A204.1 (cell line): ENCODE data around the gene GAP43.

Source experiments
- FAIRE-seq: peaks from 2 replicates; lab custom pipeline; 2012; peaks lifted over from hg19 to GRCh38; lab: Jason Lieb, UNC

GAP43 gene

GRCh38 chr3:115766587-115767482 lies 143.5 kb downstream of the GAP43 start:
- no peak for FAIRE-seq

- no peak for FAIRE-seq
Observed at GRCh38 chr3:115768661-115769060, 145.4 kb downstream of the GAP43 start.
